H9 (cell line): ENCODE data around the gene SV2C. TPM values are rescaled to one million over a fixed set of nuclear protein-coding genes. Genes with fewer than 3 reads are reported as not detected.

Source experiments
- DNase-seq: peaks from one replicate; pipeline ENCODE4 v3.0.0-alpha.2; 2017
- H2AFZ ChIP-seq: one replicate; pipeline ENCODE4 v1.6.1; 2013; ENCODE audit warnings: mild to moderate bottlenecking, low read length, control low read depth, moderate library complexity
- H2AK5ac ChIP-seq: 2 replicates; pipeline ENCODE4 v1.6.1; 2013; ENCODE audit warnings: low read length, control low read depth, mixed read lengths; ENCODE audit not compliant: insufficient read length
- H2BK120ac ChIP-seq: one replicate; pipeline ENCODE4 v1.6.1; 2013; ENCODE audit warnings: low read depth, mild to moderate bottlenecking, low read length, control low read depth, inconsistent platforms; ENCODE audit not compliant: poor library complexity, severe bottlenecking
- H2BK12ac ChIP-seq: 2 replicates; pipeline ENCODE4 v1.6.1; 2013; ENCODE audit warnings: low read length, control low read depth, mixed read lengths, low read depth; ENCODE audit not compliant: insufficient read length
- H2BK15ac ChIP-seq: 2 replicates; pipeline ENCODE4 v1.6.1; 2013; ENCODE audit warnings: low read depth, low read length, control low read depth
- H2BK20ac ChIP-seq: one replicate; pipeline ENCODE4 v1.6.1; 2013; ENCODE audit warnings: low read depth, mild to moderate bottlenecking, low read length, control low read depth, inconsistent platforms; ENCODE audit not compliant: poor library complexity, severe bottlenecking
- H2BK5ac ChIP-seq: 2 replicates; pipeline ENCODE4 v1.6.1; 2013; ENCODE audit warnings: low read length, control low read depth, mixed read lengths; ENCODE audit not compliant: insufficient read length
- H3K14ac ChIP-seq: 2 replicates; pipeline ENCODE4 v1.6.1; 2013; ENCODE audit warnings: low read length, control low read depth; ENCODE audit not compliant: insufficient read depth
- H3K18ac ChIP-seq: 2 replicates; pipeline ENCODE4 v1.6.1; 2013; ENCODE audit warnings: low read depth, mild to moderate bottlenecking, mixed read lengths, low read length, control low read depth; ENCODE audit not compliant: insufficient read length
- H3K23ac ChIP-seq: 2 replicates; pipeline ENCODE4 v1.6.1; 2013; ENCODE audit warnings: low read length, control low read depth, mixed read lengths, low read depth; ENCODE audit not compliant: insufficient read length
- H3K23me2 ChIP-seq: 2 replicates; pipeline ENCODE4 v1.6.1; 2013; ENCODE audit warnings: low read depth, mild to moderate bottlenecking, mixed read lengths, low read length, control low read depth; ENCODE audit not compliant: insufficient read length, poor library complexity, severe bottlenecking
- H3K27ac ChIP-seq: 2 replicates; pipeline ENCODE4 v1.5.1; 2013; ENCODE audit warnings: low read length, control low read depth, mixed read lengths, low read depth; ENCODE audit not compliant: insufficient read length
- H3K27me3 ChIP-seq: 2 replicates; pipeline ENCODE4 v1.6.1; 2013; ENCODE audit warnings: low read length, control low read depth, inconsistent platforms; ENCODE audit not compliant: insufficient read depth
- H3K4ac ChIP-seq: 2 replicates; pipeline ENCODE4 v1.6.1; 2013; ENCODE audit warnings: low read depth, mild to moderate bottlenecking, control low read depth, inconsistent platforms, low read length, moderate library complexity
- H3K4me1 ChIP-seq: 2 replicates; pipeline ENCODE4 v1.6.1; 2013; ENCODE audit warnings: low read length, control low read depth, inconsistent platforms; ENCODE audit not compliant: insufficient read depth
- H3K4me2 ChIP-seq: 2 replicates; pipeline ENCODE4 v1.6.1; 2013; ENCODE audit warnings: low read length, control low read depth, mixed read lengths; ENCODE audit not compliant: insufficient read length, insufficient read depth
- H3K56ac ChIP-seq: 2 replicates; pipeline ENCODE4 v1.6.1; 2013; ENCODE audit warnings: low read depth, mild to moderate bottlenecking, mixed read lengths, low read length, control low read depth; ENCODE audit not compliant: insufficient read length
- H3K79me1 ChIP-seq: 2 replicates; pipeline ENCODE4 v1.6.1; 2013; ENCODE audit warnings: low read depth, mild to moderate bottlenecking, moderate library complexity, low read length, control low read depth, inconsistent platforms; ENCODE audit not compliant: insufficient read depth, poor library complexity, severe bottlenecking
- H3K79me2 ChIP-seq: 2 replicates; pipeline ENCODE4 v1.6.1; 2013; ENCODE audit warnings: low read length, control low read depth, inconsistent platforms; ENCODE audit not compliant: insufficient read depth
- H3K9ac ChIP-seq: 2 replicates; pipeline ENCODE4 v1.6.1; 2013; ENCODE audit warnings: low read length, control low read depth, mixed read lengths; ENCODE audit not compliant: insufficient read length; ENCODE audit errors: extremely low read depth
- H3K9me3 ChIP-seq: one replicate; pipeline ENCODE4 v1.6.1; 2013; ENCODE audit warnings: low read depth, low read length, inconsistent platforms; ENCODE audit not compliant: control insufficient read depth
- H3T11ph ChIP-seq: one replicate; pipeline ENCODE4 v1.6.1; 2013; ENCODE audit warnings: mild to moderate bottlenecking, low read length, control low read depth, inconsistent platforms
- H4K20me1 ChIP-seq: one replicate; pipeline ENCODE4 v1.6.1; 2013; ENCODE audit not compliant: control insufficient read depth, insufficient read length, insufficient read depth
- H4K5ac ChIP-seq: 2 replicates; pipeline ENCODE4 v1.6.1; 2013; ENCODE audit warnings: low read depth, mild to moderate bottlenecking, mixed read lengths, low read length, control low read depth; ENCODE audit not compliant: insufficient read length
- H4K8ac ChIP-seq: replicated peaks from 2 replicates; pipeline ENCODE4 v1.6.1; 2013; ENCODE audit warnings: low read length, control low read depth, mixed read lengths, low read depth; ENCODE audit not compliant: insufficient read length
- H4K91ac ChIP-seq: 2 replicates; pipeline ENCODE4 v1.6.1; 2013; ENCODE audit warnings: low read depth, mild to moderate bottlenecking, moderate library complexity, mixed read lengths, low read length, control low read depth; ENCODE audit not compliant: insufficient read length
- H3K27ac Mint-ChIP-seq, 3 experiments: 2 replicates in 2 of 3; 3 replicates in 1 of 3; pipeline ENCODE4 v1.8.0; 2020 to 2021; ENCODE audit warnings: mixed read lengths in 3 of 3, mild to moderate bottlenecking in 1 of 3, moderate library complexity in 1 of 3
- H3K27me3 Mint-ChIP-seq: 2 replicates; pipeline ENCODE4 v1.8.0; 2021; ENCODE audit warnings: low read depth, mild to moderate bottlenecking, moderate library complexity, mixed read lengths
- H3K36me3 Mint-ChIP-seq, 3 experiments: 2 replicates in 2 of 3; 3 replicates in 1 of 3; pipeline ENCODE4 v1.8.0; 2020 to 2021; ENCODE audit warnings: low read depth in 3 of 3, mixed read lengths in 3 of 3; ENCODE audit not compliant: insufficient read depth in 1 of 3
- H3K4me1 Mint-ChIP-seq, 2 experiments: 2 replicates each; pipeline ENCODE4 v1.8.0; 2020; ENCODE audit warnings: mixed read lengths in 2 of 2
- H3K4me3 Mint-ChIP-seq, 2 experiments: 2 replicates in 1 of 2; 3 replicates in 1 of 2; pipeline ENCODE4 v1.8.0; 2020 to 2021; ENCODE audit warnings: mild to moderate bottlenecking in 2 of 2, mixed read lengths in 2 of 2, moderate library complexity in 1 of 2
- H3K9me3 Mint-ChIP-seq, 2 experiments: 2 replicates in 1 of 2; 3 replicates in 1 of 2; pipeline ENCODE4 v1.8.0; 2020; ENCODE audit warnings: mild to moderate bottlenecking in 2 of 2, mixed read lengths in 2 of 2, moderate library complexity in 1 of 2
- WGBS: extraction: QIAGEN DNeasy Blood & Tissue Kit; methylation state at CpG from one replicate; pipeline ENCODE4 v1.1.7; 2013; ENCODE audit warnings: missing lambda C conversion rate, low lambda C conversion rate, mixed read lengths; ENCODE audit not compliant: insufficient read length; ENCODE audit errors: extremely low coverage; 5-methylcytosine and 5-hydroxymethylcytosine counted together
- total RNA-seq: library from RNA; stranded (reverse); gene quantifications from 2 replicates; pipeline ENCODE4 v1.2.1, GENCODE V29; 2021
- TF ChIP-seq, protein P1 (sequence below): fragments of 200-600 bp; sonication (generic); conservative IDR thresholded peaks from 3 replicates; pipeline ENCODE4 v1.8.0; 2021; ENCODE audit warnings: antibody characterized with exemption, mild to moderate bottlenecking

SV2C gene
- total RNA-seq, 1 experiment from 2014 or later: 0.09 TPM

DNA sequence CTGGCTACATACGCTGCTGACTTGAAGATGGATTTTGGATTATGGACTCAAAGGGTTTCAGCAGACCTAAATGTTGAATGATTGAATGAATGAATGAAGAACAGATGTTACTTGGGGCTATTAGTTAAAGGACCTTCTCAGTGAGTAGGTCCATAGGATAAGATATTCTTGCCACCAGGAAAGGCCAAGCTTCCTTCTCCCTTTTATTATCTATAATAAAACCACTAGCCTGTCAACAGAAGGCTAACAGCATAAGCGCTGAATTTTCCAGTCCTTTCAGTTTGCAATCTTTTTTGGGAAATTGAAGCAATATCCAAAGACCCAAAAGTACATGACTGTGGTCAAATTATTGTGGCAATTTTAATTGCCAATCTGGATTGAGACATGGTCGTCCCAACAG, 113.3 kb downstream of the SV2C start:
- TF ChIP-seq, protein P1, sequence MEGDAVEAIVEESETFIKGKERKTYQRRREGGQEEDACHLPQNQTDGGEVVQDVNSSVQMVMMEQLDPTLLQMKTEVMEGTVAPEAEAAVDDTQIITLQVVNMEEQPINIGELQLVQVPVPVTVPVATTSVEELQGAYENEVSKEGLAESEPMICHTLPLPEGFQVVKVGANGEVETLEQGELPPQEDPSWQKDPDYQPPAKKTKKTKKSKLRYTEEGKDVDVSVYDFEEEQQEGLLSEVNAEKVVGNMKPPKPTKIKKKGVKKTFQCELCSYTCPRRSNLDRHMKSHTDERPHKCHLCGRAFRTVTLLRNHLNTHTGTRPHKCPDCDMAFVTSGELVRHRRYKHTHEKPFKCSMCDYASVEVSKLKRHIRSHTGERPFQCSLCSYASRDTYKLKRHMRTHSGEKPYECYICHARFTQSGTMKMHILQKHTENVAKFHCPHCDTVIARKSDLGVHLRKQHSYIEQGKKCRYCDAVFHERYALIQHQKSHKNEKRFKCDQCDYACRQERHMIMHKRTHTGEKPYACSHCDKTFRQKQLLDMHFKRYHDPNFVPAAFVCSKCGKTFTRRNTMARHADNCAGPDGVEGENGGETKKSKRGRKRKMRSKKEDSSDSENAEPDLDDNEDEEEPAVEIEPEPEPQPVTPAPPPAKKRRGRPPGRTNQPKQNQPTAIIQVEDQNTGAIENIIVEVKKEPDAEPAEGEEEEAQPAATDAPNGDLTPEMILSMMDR: no peak
- no peak overlapping the region for H2BK20ac ChIP-seq
- no peak overlapping the region for H4K8ac ChIP-seq
- H3K9ac ChIP-seq: no peak overlapping the region
- H3K79me1 ChIP-seq: no peaks in the 10 kb centered on the region
- H3K4me1 Mint-ChIP-seq: peaks cover 53 to 54% of the 10 kb centered on the region in 2 experiments
- no CpG with 5 or more reads among the region's 3 CpGs for WGBS
- no peak overlapping the region for H3K4me3 Mint-ChIP-seq
- no peaks in the 10 kb centered on the region for H3K27me3 ChIP-seq
- H3K9me3 ChIP-seq: no peaks in the 10 kb centered on the region
- no peak overlapping the region for H2AFZ ChIP-seq
- no peak overlapping the region for H3K18ac ChIP-seq
- no peak overlapping the region for H4K91ac ChIP-seq
- H3K79me2 ChIP-seq: no peaks in the 10 kb centered on the region
- no peak overlapping the region for H2BK120ac ChIP-seq
- H3K27ac ChIP-seq: no peak overlapping the region
- peaks cover 18% of the 10 kb centered on the region; the same call in 1 of the 2 replicates for H3K4me1 ChIP-seq
- no peaks in the 10 kb centered on the region for H3K27me3 Mint-ChIP-seq
- H4K5ac ChIP-seq: no peak overlapping the region
- H3K27ac Mint-ChIP-seq: peak overlapping the region in 2 of 3 experiments; percentile 2; a peak in 2 of 7 replicates
- H4K20me1 ChIP-seq: no peaks in the 10 kb centered on the region
- no peak overlapping the region for H3K56ac ChIP-seq
- no peaks in the 10 kb centered on the region for H3K9me3 Mint-ChIP-seq
- H3K14ac ChIP-seq: no peak overlapping the region
- H3T11ph ChIP-seq: no peak overlapping the region
- H3K36me3 Mint-ChIP-seq: no peaks in the 10 kb centered on the region
- no peak overlapping the region for H2BK15ac ChIP-seq
- no peak overlapping the region for H2BK5ac ChIP-seq
- H2BK12ac ChIP-seq: no peak overlapping the region
- no peak for DNase-seq
- H3K23me2 ChIP-seq: no peaks in the 10 kb centered on the region
- H3K23ac ChIP-seq: no peak overlapping the region
- H2AK5ac ChIP-seq: no peak overlapping the region
- H3K4ac ChIP-seq: no peak overlapping the region
- peak overlapping the region; percentile 15 for H3K4me2 ChIP-seq
